Thymus (tissue), 14 donors: Measurements from ENCODE around the gene LRRC38. TPM values are rescaled to one million over a fixed set of nuclear protein-coding genes. Genes with fewer than 3 reads are reported as not detected.
"Not testable (repeated sequence)": the region's sequence is repeated elsewhere in the genome, so short reads cannot be mapped to it uniquely, and the experiment has no call there.

Source experiments
- DNase-seq, 9 donors: peaks; one replicate each; pipeline ENCODE4 v3.0.0-alpha.2; 2013; ENCODE audit warnings: low spot score in 9 of 9, low read depth in 6 of 9, missing footprints in 1 of 9
- H3K27ac ChIP-seq, 2 donors: one replicate each; pipeline ENCODE4 v1.5.1; 2013; ENCODE audit warnings: control low read depth in 1 of 2, low read depth in 1 of 2, low read length in 1 of 2, mild to moderate bottlenecking in 1 of 2, moderate library complexity in 1 of 2
- H3K27me3 ChIP-seq, 2 donors: one replicate each; pipeline ENCODE4 v1.5.1; 2013; ENCODE audit warnings: low read length in 1 of 2; ENCODE audit not compliant: control insufficient read depth in 2 of 2, insufficient read depth in 1 of 2
- H3K36me3 ChIP-seq, 2 donors: one replicate each; pipeline ENCODE4 v1.5.1; 2013; ENCODE audit warnings: low read length in 1 of 2, mild to moderate bottlenecking in 1 of 2, moderate library complexity in 1 of 2; ENCODE audit not compliant: control insufficient read depth in 2 of 2, insufficient read depth in 2 of 2
- H3K4me1 ChIP-seq, 2 donors: one replicate each; pipeline ENCODE4 v1.5.1; 2013; ENCODE audit warnings: low read length in 2 of 2; ENCODE audit not compliant: control insufficient read depth in 2 of 2, insufficient read depth in 2 of 2
- H3K4me3 ChIP-seq, 2 donors: one replicate each; pipeline ENCODE4 v1.5.1; 2013; ENCODE audit warnings: low read length in 2 of 2, control low read depth in 1 of 2, mild to moderate bottlenecking in 1 of 2
- H3K9me3 ChIP-seq, 2 donors: one replicate each; pipeline ENCODE4 v1.5.1; 2013; ENCODE audit warnings: low read length in 1 of 2, mild to moderate bottlenecking in 1 of 2; ENCODE audit not compliant: control insufficient read depth in 2 of 2, insufficient read depth in 1 of 2
- WGBS: extraction: QIAGEN DNeasy Blood & Tissue Kit; methylation state at CpG from one replicate; pipeline ENCODE4 v1.1.7; 2013; 5-methylcytosine and 5-hydroxymethylcytosine counted together
- long read RNA-seq, 10 donors: transcript quantifications; one replicate each; lab custom pipeline, GENCODE V29; 2026
- polyA plus RNA-seq: library from polyadenylated mRNA; stranded (reverse); fragments of 200-250 nt; gene quantifications from one replicate; pipeline ENCODE4 v1.2.3, GENCODE V29; 2013
- total RNA-seq: library from RNA; stranded (reverse); fragments of 120-200 nt; gene quantifications from one replicate; pipeline ENCODE4 v1.2.4, GENCODE V29; 2013
- donor health status: healthy.

LRRC38 gene
- total RNA-seq (0.19 TPM), polyA plus RNA-seq (4.3 TPM)
- long read RNA-seq, donor 1, partial matches to known transcripts: 0 of 1 reads
- long read RNA-seq, donor 1, other reads (novel, unspliced or antisense): 0 of 1 reads
- long read RNA-seq, donor 2, partial matches to known transcripts: 0 of 4 reads
- long read RNA-seq, donor 2, other reads (novel, unspliced or antisense): 0 of 4 reads
- long read RNA-seq, donor 3, partial matches to known transcripts: 0 of 4 reads
- long read RNA-seq, donor 3, other reads (novel, unspliced or antisense): 0 of 4 reads
- long read RNA-seq, donor 4: 0 reads
- long read RNA-seq, donor 5: 0 reads
- long read RNA-seq, donor 6, partial matches to known transcripts: 0 of 1 reads
- long read RNA-seq, donor 6, other reads (novel, unspliced or antisense): 0 of 1 reads
- long read RNA-seq, donor 7: 0 reads
- long read RNA-seq, donor 8: 0 reads
- long read RNA-seq, donor 9, partial matches to known transcripts: 0 of 2 reads
- long read RNA-seq, donor 9, other reads (novel, unspliced or antisense): 0 of 2 reads
- long read RNA-seq, donor 10: 0 reads

GRCh38 chr1:13513895-13514546 lies at the start of gene LRRC38:
TSS of gene LRRC38 (minus strand) at chr1:13514003. CDS start at chr1:13513593, 410 bp downstream.
- Histone ChIP-seq H3K4me1 (peaks cover 25 to 45% of the 10 kb centered on the region in 2 donors), H3K36me3 (no peaks in the 10 kb centered on the region), H3K27me3 (peaks cover 33 to 69% of the 10 kb centered on the region in 2 donors), H3K9me3 (no peaks in the 10 kb centered on the region), H3K27ac (no peak within 1 kb of the TSS), H3K4me3 (peak within 1 kb of the TSS; percentile 39 to 64)
- DNase-seq: peak in 5 of 9 donors; percentile 41 to 74 (median 64)
- 12% methylated on average over 34 of the region's 34 CpGs for WGBS

- 98% methylated on average over 11 of the region's 11 CpGs for WGBS
- H3K9me3 ChIP-seq, H3K27me3 ChIP-seq, H3K4me1 ChIP-seq, DNase-seq, H3K4me3 ChIP-seq, H3K36me3 ChIP-seq, H3K27ac ChIP-seq: not testable (repeated sequence)
Measured at GRCh38 chr1:13562981-13563380, 49.2 kb upstream of the LRRC38 start.

- Histone ChIP-seq H3K27ac (no peak overlapping the region), H3K36me3 (no peaks in the 10 kb centered on the region)
- 90% methylated on average over 6 of the region's 6 CpGs for WGBS
Measured at GRCh38 chr1:13560541-13560940, 46.7 kb upstream of the LRRC38 start.

GRCh38 chr1:13556224-13556764 lies 42.5 kb upstream of the LRRC38 start:
- Histone ChIP-seq H3K27ac (no peak overlapping the region), H3K9me3 (no peaks in the 10 kb centered on the region), H3K4me1 (no peaks in the 10 kb centered on the region), H3K36me3 (no peaks in the 10 kb centered on the region), H3K4me3 (no peak overlapping the region), H3K27me3 (no peaks in the 10 kb centered on the region)
- no peak for DNase-seq
- WGBS: 82% methylated on average over 6 of the region's 6 CpGs

More at GRCh38 chr1:13560541-13560940, 46.7 kb upstream of the LRRC38 start:
- H3K9me3 ChIP-seq: no peaks in the 10 kb centered on the region
- H3K4me3 ChIP-seq: no peak overlapping the region
- H3K4me1 ChIP-seq: no peaks in the 10 kb centered on the region
- no peak for DNase-seq
- H3K27me3 ChIP-seq: no peaks in the 10 kb centered on the region

- H3K36me3 ChIP-seq: no peaks in the 10 kb centered on the region
- DNase-seq: no peak
- no peak overlapping the region for H3K4me3 ChIP-seq
- H3K27me3 ChIP-seq: no peaks in the 10 kb centered on the region
- WGBS: 96% methylated on average over 28 of the region's 28 CpGs
- H3K9me3 ChIP-seq: no peaks in the 10 kb centered on the region
- no peak overlapping the region for H3K27ac ChIP-seq
- H3K4me1 ChIP-seq: no peaks in the 10 kb centered on the region
Measured at GRCh38 chr1:13554798-13555197, 41.0 kb upstream of the LRRC38 start.

- DNase-seq: no peak
- no peaks in the 10 kb centered on the region for H3K9me3 ChIP-seq
- no peaks in the 10 kb centered on the region for H3K4me1 ChIP-seq
- H3K4me3 ChIP-seq: no peak overlapping the region
- WGBS: 91% methylated on average over 4 of the region's 4 CpGs
- H3K27ac ChIP-seq: no peak overlapping the region
- H3K36me3 ChIP-seq: no peaks in the 10 kb centered on the region
- H3K27me3 ChIP-seq: no peaks in the 10 kb centered on the region
Measured at GRCh38 chr1:13550663-13551062, 36.9 kb upstream of the LRRC38 start.

GRCh38 chr1:13549521-13549920 lies 35.7 kb upstream of the LRRC38 start:
- H3K27ac ChIP-seq: no peak overlapping the region
- WGBS: 79% methylated on average over 3 of the region's 3 CpGs
- H3K4me1 ChIP-seq: no peaks in the 10 kb centered on the region
- H3K36me3 ChIP-seq: no peaks in the 10 kb centered on the region
- no peaks in the 10 kb centered on the region for H3K27me3 ChIP-seq
- no peak overlapping the region for H3K4me3 ChIP-seq
- no peak for DNase-seq
- H3K9me3 ChIP-seq: no peaks in the 10 kb centered on the region

GRCh38 chr1:13549021-13549420 lies 35.2 kb upstream of the LRRC38 start:
- no peaks in the 10 kb centered on the region for H3K9me3 ChIP-seq
- H3K27me3 ChIP-seq: no peaks in the 10 kb centered on the region
- no peaks in the 10 kb centered on the region for H3K4me1 ChIP-seq
- H3K27ac ChIP-seq: no peak overlapping the region
- no peaks in the 10 kb centered on the region for H3K36me3 ChIP-seq
- DNase-seq: no peak
- no peak overlapping the region for H3K4me3 ChIP-seq
- 96% methylated on average over 6 of the region's 6 CpGs for WGBS

- Histone ChIP-seq H3K4me1 (no peaks in the 10 kb centered on the region), H3K27me3 (no peaks in the 10 kb centered on the region), H3K4me3 (no peak overlapping the region), H3K36me3 (no peaks in the 10 kb centered on the region), H3K27ac (no peak overlapping the region), H3K9me3 (no peaks in the 10 kb centered on the region)
- no peak for DNase-seq
- 95% methylated on average over 6 of the region's 6 CpGs for WGBS
Measured at GRCh38 chr1:13548281-13548680, 34.5 kb upstream of the LRRC38 start.
